ENCODE results near the gene RNF168.

GRCh38 chr3:196419386-196419785, 84.2 kb downstream of the RNF168 start:
- no peak for TF ChIP-seq CTCF (IDR thresholded peaks at IDR 0.05)
- no peak for TF ChIP-seq EP300 (IDR thresholded peaks at IDR 0.05)
- no peak for TF ChIP-seq POLR2A (IDR thresholded peaks at IDR 0.05)

Data from ovary (tissue), 3 donors.